ENCODE data around the gene PRSS1.

The PRSS1 gene

GRCh38 chr7:142795339-142795863 lies 46.1 kb downstream of the PRSS1 start:
- no peak for DNase-seq (ENCODE audit: low spot score)

DNA sequence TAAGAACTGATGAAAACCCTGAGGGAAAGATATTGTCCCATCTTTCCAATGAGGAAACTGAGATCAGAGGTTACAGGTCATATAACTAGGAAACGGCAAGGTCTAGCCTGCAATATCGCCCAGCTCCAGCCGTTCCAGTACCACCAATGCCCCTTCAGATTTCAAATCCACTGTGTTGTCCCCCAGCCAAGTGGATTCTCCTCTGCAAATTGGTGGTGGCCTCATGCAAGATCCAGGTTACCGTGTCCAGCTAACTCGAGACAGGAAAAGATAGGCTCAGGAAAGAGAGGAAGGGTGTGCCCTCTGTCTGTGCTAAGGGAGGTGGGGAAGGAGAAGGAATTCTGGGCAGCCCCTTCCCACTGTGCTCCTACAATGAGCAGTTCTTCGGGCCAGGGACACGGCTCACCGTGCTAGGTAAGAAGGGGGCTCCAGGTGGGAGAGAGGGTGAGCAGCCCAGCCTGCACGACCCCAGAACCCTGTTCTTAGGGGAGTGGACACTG lies 46.8 kb downstream of the PRSS1 start:
- no peak for DNase-seq (ENCODE audit: low spot score)

DNA sequence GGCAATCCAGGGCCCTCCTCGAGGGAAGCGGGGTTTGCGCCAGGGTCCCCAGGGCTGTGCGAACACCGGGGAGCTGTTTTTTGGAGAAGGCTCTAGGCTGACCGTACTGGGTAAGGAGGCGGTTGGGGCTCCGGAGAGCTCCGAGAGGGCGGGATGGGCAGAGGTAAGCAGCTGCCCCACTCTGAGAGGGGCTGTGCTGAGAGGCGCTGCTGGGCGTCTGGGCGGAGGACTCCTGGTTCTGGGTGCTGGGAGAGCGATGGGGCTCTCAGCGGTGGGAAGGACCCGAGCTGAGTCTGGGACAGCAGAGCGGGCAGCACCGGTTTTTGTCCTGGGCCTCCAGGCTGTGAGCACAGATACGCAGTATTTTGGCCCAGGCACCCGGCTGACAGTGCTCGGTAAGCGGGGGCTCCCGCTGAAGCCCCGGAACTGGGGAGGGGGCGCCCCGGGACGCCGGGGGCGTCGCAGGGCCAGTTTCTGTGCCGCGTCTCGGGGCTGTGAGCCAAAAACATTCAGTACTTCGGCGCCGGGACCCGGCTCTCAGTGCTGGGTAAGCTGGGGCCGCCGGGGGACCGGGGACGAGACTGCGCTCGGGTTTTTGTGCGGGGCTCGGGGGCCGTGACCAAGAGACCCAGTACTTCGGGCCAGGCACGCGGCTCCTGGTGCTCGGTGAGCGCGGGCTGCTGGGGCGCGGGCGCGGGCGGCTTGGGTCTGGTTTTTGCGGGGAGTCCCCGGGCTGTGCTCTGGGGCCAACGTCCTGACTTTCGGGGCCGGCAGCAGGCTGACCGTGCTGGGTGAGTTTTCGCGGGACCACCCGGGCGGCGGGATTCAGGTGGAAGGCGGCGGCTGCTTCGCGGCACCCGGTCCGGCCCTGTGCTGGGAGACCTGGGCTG lies 47.5 kb downstream of the PRSS1 start:
- no peak for DNase-seq (ENCODE audit: low spot score)

DNA sequence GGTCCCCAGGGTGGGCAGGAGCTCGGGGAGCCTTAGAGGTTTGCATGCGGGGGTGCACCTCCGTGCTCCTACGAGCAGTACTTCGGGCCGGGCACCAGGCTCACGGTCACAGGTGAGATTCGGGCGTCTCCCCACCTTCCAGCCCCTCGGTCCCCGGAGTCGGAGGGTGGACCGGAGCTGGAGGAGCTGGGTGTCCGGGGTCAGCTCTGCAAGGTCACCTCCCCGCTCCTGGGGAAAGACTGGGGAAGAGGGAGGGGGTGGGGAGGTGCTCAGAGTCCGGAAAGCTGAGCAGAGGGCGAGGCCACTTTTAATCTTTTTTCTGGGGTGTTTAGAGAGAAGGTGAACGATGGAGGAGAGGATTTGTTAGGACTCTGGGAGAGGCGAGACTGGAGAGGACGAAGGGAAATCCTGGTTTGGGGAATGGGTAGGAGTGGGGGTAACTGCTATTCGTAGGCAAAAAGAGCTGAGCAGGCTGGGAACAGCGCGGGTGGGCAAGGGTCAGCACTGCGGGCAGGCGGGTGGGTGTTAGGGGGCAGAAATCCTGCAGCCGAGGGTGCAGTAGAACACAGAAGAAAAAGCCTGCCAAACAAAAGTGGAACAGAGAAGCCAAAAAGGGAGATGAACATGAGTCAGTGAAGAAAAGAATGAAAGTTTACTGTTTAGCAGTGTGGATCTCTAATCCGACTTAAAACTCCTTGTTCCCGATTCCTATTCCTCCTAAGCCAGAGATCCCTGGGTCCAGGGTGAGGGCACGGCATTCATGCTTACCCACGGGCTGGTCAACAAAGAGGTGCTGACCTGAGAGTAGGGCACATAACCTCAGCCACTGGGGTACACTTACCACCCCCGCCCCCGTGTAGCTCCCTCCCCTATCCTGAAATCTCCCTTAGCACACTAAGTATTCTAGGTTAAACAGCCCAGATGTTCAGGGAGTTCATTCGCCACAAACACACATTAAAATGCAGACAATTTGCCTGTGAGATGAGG lies 48.4 kb downstream of the PRSS1 start:
- no peak for DNase-seq (ENCODE audit: low spot score)

- no peak for DNase-seq (ENCODE audit: low spot score)
These were observed 49.5 kb downstream of the PRSS1 start for GRCh38 chr7:142798451-142799436.

DNA sequence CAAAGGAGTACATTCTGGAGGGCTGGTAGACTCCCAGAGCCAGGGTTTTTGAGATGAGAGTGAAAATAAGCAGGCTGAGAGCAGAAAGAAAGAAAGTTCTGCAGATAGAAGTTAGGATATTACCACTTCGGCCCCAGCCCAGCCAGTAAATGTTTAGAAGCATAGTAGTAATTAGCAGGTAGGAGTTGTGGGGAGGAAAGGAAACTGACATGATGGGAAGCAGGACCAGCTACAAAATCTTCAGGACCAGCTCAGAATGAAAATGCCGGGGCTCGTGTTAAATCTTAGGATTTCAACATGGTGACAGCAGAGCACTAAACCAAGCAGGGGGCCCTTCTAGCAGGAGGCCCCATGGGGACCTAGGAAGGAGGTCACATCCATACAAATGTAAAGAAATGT lies 50.2 kb downstream of the PRSS1 start:
- DNase-seq (ENCODE audit: low spot score), result no peak

- DNase-seq (ENCODE audit: low spot score), result no peak
These were observed 50.8 kb downstream of the PRSS1 start for GRCh38 chr7:142800088-142800487.

GRCh38 chr7:142800699-142801260 lies 51.5 kb downstream of the PRSS1 start:
- no peak for DNase-seq (ENCODE audit: low spot score)

DNA sequence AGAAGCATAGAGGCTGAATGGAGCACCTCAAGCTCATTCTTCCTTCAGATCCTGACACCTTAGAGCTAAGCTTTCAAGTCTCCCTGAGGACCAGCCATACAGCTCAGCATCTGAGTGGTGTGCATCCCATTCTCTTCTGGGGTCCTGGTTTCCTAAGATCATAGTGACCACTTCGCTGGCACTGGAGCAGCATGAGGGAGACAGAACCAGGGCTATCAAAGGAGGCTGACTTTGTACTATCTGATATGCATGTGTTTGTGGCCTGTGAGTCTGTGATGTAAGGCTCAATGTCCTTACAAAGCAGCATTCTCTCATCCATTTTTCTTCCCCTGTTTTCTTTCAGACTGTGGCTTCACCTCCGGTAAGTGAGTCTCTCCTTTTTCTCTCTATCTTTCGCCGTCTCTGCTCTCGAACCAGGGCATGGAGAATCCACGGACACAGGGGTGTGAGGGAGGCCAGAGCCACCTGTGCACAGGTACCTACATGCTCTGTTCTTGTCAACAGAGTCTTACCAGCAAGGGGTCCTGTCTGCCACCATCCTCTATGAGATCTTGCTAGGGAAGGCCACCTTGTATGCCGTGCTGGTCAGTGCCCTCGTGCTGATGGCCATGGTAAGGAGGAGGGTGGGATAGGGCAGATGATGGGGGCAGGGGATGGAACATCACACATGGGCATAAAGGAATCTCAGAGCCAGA lies 52.5 kb downstream of the PRSS1 start:
- no peak for DNase-seq (ENCODE audit: low spot score)

- no peak for DNase-seq (ENCODE audit: low spot score)
These were observed 53.0 kb downstream of the PRSS1 start for GRCh38 chr7:142802301-142802700.

Measured in pons (tissue), 1 donor.